Measurements from ENCODE around the gene TMEM263.

- TF ChIP-seq CTCF (IDR thresholded peaks at IDR 0.05), result no peak
- TF ChIP-seq POLR2A (IDR thresholded peaks at IDR 0.05), result no peak
- TF ChIP-seq POLR2AphosphoS5 (IDR thresholded peaks at IDR 0.05), result no peak
- TF ChIP-seq EP300 (IDR thresholded peaks at IDR 0.05), result no peak
Observed at GRCh38 chr12:107019546-107019945, 63.8 kb downstream of the TMEM263 start.
